ENCODE results near the gene IQCN.

Gene IQCN

DNA sequence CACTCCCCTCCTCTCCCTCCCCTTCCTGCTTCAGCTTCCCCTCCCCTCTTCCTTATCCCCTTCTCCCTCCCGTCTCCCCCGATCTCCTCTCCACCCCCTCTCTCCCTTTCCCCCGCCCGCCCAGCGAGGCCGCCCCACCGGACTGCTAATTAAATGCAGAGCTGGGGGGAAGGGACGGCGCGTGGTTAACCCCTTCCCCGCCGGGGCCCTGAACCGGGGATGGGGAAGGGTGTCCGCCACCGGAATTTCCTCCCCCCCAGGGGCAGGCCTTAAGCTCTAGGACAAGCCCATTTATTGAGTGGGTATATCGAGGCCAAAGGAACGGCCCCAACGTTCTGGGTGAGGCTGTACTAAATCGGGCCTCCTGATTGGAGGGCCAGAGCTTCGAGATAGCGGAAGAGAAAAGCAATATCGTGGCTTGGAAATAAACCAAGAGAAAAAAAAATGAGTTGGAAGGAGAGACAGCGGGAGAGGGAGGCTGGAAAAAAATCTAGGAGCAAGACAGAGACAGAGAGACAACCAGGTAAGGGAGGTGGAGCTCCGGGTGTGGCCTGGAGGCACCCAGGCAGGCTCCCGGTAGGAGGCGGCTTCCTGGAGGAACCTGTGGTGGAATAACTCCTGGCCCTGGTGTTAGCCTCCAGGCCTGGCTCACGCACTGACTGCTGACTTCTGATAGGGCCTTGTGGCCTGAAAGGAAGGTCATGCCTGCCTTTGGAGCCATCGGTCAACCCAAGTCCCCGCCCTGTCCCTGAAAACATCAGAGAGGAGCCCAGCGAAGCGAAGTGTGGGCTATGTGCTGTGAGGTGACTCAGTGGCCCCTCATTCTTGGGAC, 18.8 kb upstream of the IQCN start:
- ChIA-PET CTCF (interaction anchor here (0.6 to 2.8 kb wide), 8 partner anchors 9 to 96 kb away, joined by 3 to 22 read pairs (median 6); partner anchors contain the start of gene JUND), POLR2A (interaction anchor here (0.6 to 3.6 kb wide), 12 partner anchors 9 to 904 kb away, joined by 3 to 184 read pairs (median 6); partner anchors contain the start of genes JUND and LSM4)
- no peaks in the 10 kb centered on the region for H3K9me3 ChIP-seq (ENCODE audit: control insufficient read depth, insufficient read depth, low read depth, low read length)
- no peaks in the 10 kb centered on the region for H3K36me3 ChIP-seq (ENCODE audit: control insufficient read depth in 2 of 2, insufficient read depth in 1 of 2, low read length in 2 of 2)
- H3K27ac ChIP-seq (ENCODE audit: extremely low read depth, low read depth, low read length): peak overlapping the region; percentile 58; the same call in 1 of the 2 replicates
- peak overlapping the region; percentile 49 for H3K4me3 ChIP-seq (ENCODE audit: low read depth, low read length)
- peaks cover 2% of the 10 kb centered on the region; the same call in 1 of the 2 replicates for H3K4me1 ChIP-seq (ENCODE audit: control insufficient read depth, insufficient read depth, low read length)
- TF ChIP-seq, protein P1, sequence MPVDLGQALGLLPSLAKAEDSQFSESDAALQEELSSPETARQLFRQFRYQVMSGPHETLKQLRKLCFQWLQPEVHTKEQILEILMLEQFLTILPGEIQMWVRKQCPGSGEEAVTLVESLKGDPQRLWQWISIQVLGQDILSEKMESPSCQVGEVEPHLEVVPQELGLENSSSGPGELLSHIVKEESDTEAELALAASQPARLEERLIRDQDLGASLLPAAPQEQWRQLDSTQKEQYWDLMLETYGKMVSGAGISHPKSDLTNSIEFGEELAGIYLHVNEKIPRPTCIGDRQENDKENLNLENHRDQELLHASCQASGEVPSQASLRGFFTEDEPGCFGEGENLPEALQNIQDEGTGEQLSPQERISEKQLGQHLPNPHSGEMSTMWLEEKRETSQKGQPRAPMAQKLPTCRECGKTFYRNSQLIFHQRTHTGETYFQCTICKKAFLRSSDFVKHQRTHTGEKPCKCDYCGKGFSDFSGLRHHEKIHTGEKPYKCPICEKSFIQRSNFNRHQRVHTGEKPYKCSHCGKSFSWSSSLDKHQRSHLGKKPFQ (tag by site-specific recombination; IDR thresholded peaks at IDR 0.05): no peak
- TF ChIP-seq HOXD13 (CRISPR knock-in tag; IDR thresholded peaks at IDR 0.05; ENCODE audit: borderline replicate concordance): no peak
- TF ChIP-seq FEZF1 (tag by site-specific recombination; IDR thresholded peaks at IDR 0.05): no peak
- TF ChIP-seq ZNF670 (tag by site-specific recombination; IDR thresholded peaks at IDR 0.05; ENCODE audit: low read depth): no peak
- TF ChIP-seq ZNF292 (tag by site-specific recombination; IDR thresholded peaks at IDR 0.05; ENCODE audit: borderline replicate concordance, low read depth): no peak
- TF ChIP-seq, protein P2, sequence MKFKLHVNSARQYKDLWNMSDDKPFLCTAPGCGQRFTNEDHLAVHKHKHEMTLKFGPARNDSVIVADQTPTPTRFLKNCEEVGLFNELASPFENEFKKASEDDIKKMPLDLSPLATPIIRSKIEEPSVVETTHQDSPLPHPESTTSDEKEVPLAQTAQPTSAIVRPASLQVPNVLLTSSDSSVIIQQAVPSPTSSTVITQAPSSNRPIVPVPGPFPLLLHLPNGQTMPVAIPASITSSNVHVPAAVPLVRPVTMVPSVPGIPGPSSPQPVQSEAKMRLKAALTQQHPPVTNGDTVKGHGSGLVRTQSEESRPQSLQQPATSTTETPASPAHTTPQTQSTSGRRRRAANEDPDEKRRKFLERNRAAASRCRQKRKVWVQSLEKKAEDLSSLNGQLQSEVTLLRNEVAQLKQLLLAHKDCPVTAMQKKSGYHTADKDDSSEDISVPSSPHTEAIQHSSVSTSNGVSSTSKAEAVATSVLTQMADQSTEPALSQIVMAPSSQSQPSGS (tag by site-specific recombination; IDR thresholded peaks at IDR 0.05; ENCODE audit: low read depth): no peak
- peak; percentile 36; the same call in 1 of the 2 replicates for TF ChIP-seq KLF17 (tag by site-specific recombination; IDR thresholded peaks at IDR 0.05)
- no peak for TF ChIP-seq ZNF76 (tag by site-specific recombination; IDR thresholded peaks at IDR 0.05; ENCODE audit: borderline replicate concordance, low read depth)
- no peak for TF ChIP-seq ZNF624 (tag by site-specific recombination; IDR thresholded peaks at IDR 0.05)
- TF ChIP-seq ZNF426 (tag by site-specific recombination; IDR thresholded peaks at IDR 0.05): no peak
- TF ChIP-seq ZNF121 (tag by site-specific recombination; IDR thresholded peaks at IDR 0.05): 0 out of 2 replicates have a peak, but pooled peaks have one; percentile 12
- TF ChIP-seq ZNF354C (tag by site-specific recombination; IDR thresholded peaks at IDR 0.05; ENCODE audit: borderline replicate concordance, low read depth): no peak
- TF ChIP-seq, protein P3, sequence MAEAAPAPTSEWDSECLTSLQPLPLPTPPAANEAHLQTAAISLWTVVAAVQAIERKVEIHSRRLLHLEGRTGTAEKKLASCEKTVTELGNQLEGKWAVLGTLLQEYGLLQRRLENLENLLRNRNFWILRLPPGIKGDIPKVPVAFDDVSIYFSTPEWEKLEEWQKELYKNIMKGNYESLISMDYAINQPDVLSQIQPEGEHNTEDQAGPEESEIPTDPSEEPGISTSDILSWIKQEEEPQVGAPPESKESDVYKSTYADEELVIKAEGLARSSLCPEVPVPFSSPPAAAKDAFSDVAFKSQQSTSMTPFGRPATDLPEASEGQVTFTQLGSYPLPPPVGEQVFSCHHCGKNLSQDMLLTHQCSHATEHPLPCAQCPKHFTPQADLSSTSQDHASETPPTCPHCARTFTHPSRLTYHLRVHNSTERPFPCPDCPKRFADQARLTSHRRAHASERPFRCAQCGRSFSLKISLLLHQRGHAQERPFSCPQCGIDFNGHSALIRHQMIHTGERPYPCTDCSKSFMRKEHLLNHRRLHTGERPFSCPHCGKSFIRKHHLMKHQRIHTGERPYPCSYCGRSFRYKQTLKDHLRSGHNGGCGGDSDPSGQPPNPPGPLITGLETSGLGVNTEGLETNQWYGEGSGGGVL (tag by site-specific recombination; IDR thresholded peaks at IDR 0.05): peak; percentile 96
- TF ChIP-seq ZBTB26 (tag by site-specific recombination; optimal IDR thresholded peaks at IDR 0.05): no peak
- TF ChIP-seq ZNF302 (tag by site-specific recombination; IDR thresholded peaks at IDR 0.05; ENCODE audit: low read depth): no peak
- no peak for TF ChIP-seq ZNF677 (tag by site-specific recombination; IDR thresholded peaks at IDR 0.05)
- TF ChIP-seq WT1 (tag by site-specific recombination; IDR thresholded peaks at IDR 0.05): 0 out of 2 replicates have a peak, but pooled peaks have one; percentile 86
- 0 out of 2 replicates have a peak, but pooled peaks have one; percentile 11 for TF ChIP-seq ZNF391 (tag by site-specific recombination; IDR thresholded peaks at IDR 0.05; ENCODE audit: borderline replicate concordance, low read depth)
- TF ChIP-seq PRDM6 (tag by site-specific recombination; IDR thresholded peaks at IDR 0.05): no peak
- no peak for TF ChIP-seq ZNF768 (tag by site-specific recombination; IDR thresholded peaks at IDR 0.05)
- TF ChIP-seq ZNF510 (tag by site-specific recombination; IDR thresholded peaks at IDR 0.05; ENCODE audit: insufficient replicate concordance): no peak
- no peak for TF ChIP-seq ZNF404 (tag by site-specific recombination; IDR thresholded peaks at IDR 0.05)
- TF ChIP-seq, protein P4, sequence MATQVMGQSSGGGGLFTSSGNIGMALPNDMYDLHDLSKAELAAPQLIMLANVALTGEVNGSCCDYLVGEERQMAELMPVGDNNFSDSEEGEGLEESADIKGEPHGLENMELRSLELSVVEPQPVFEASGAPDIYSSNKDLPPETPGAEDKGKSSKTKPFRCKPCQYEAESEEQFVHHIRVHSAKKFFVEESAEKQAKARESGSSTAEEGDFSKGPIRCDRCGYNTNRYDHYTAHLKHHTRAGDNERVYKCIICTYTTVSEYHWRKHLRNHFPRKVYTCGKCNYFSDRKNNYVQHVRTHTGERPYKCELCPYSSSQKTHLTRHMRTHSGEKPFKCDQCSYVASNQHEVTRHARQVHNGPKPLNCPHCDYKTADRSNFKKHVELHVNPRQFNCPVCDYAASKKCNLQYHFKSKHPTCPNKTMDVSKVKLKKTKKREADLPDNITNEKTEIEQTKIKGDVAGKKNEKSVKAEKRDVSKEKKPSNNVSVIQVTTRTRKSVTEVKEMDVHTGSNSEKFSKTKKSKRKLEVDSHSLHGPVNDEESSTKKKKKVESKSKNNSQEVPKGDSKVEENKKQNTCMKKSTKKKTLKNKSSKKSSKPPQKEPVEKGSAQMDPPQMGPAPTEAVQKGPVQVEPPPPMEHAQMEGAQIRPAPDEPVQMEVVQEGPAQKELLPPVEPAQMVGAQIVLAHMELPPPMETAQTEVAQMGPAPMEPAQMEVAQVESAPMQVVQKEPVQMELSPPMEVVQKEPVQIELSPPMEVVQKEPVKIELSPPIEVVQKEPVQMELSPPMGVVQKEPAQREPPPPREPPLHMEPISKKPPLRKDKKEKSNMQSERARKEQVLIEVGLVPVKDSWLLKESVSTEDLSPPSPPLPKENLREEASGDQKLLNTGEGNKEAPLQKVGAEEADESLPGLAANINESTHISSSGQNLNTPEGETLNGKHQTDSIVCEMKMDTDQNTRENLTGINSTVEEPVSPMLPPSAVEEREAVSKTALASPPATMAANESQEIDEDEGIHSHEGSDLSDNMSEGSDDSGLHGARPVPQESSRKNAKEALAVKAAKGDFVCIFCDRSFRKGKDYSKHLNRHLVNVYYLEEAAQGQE (tag by site-specific recombination; IDR thresholded peaks at IDR 0.05): no peak
